Measurements from ENCODE around the gene GPSM1. TPM values are rescaled to one million over a fixed set of nuclear protein-coding genes. Genes with fewer than 3 reads are reported as not detected.

Gene GPSM1
- polyA plus RNA-seq, 1 of the 3 experiments (the other 2 are of a cell fraction) = 26.7 TPM

DNA sequence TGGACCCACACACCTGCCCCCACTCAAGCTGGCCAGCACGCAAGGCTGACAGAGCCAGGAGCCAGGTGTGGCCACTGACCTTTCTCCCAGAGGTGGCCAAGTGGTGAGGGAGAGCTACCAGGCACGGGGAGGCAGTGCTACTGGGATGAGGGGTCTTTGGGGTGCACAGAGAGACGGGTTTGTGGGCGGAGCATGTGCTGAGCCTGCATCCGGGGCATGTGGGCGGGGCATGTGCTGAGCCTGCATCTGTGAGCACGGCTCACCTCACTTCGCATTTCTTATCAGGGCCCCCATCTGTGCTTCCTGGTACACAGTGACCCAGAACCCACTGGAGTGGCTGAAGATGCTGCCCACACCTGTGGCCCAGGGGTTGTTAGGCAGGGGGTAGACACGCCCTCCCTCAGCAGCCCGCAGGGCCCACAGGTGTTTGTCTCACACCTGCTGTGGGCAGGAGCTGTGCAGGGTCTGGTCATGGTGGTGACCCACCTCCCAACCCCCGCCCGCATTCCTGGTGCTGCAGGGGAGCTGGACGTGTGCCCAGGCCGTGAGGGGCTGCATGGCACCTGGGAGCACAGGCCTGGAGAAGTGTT, 45.0 kb upstream of the GPSM1 start:
- DNase-seq = no peak
- Histone ChIP-seq H2AFZ (ENCODE audit: low read depth) (no peak overlapping the region), H3K4me2 (no peak overlapping the region), H3K9me3 (no peaks in the 10 kb centered on the region), H4K20me1 (ENCODE audit: insufficient read depth) (no peaks in the 10 kb centered on the region), H3K9ac (no peak overlapping the region), H3K27me3 (ENCODE audit: insufficient read depth) (peaks cover 39% of the 10 kb centered on the region), H3F3A (replicated peaks; ENCODE audit: insufficient read depth) (no peaks in the 10 kb centered on the region), H3K4me3 (ENCODE audit: low read depth in 2 of 2, low read length in 1 of 2) (no peak overlapping the region), H3K36me3 (replicated peaks in 1 of 2; ENCODE audit: control insufficient read depth in 1 of 2, insufficient read depth in 2 of 2, low read length in 1 of 2) (no peaks in the 10 kb centered on the region), H3K9me2 (no peaks in the 10 kb centered on the region), H3K79me2 (ENCODE audit: insufficient read depth) (no peaks in the 10 kb centered on the region), H3K27ac (ENCODE audit: low read depth in 2 of 2, low read length in 1 of 2) (no peak overlapping the region), H3K4me1 (ENCODE audit: control insufficient read depth in 1 of 2, insufficient read depth in 2 of 2, low read depth in 1 of 2, low read length in 1 of 2) (peaks cover 0 to 4% of the 10 kb centered on the region in 2 experiments; a peak in 1 of 4 replicates)
- ChIA-PET POLR2A (no interaction called here), CTCF (interaction anchor here (0.6 to 4.8 kb wide), 13 partner anchors 10 to 202 kb away, joined by 3 to 59 read pairs (median 4); no protein-coding TSS in a partner anchor)
- TF ChIP-seq SMC3 (IDR thresholded peaks at IDR 0.05; ENCODE audit: low read depth, low read length) = no peak
- TF ChIP-seq, protein P1, sequence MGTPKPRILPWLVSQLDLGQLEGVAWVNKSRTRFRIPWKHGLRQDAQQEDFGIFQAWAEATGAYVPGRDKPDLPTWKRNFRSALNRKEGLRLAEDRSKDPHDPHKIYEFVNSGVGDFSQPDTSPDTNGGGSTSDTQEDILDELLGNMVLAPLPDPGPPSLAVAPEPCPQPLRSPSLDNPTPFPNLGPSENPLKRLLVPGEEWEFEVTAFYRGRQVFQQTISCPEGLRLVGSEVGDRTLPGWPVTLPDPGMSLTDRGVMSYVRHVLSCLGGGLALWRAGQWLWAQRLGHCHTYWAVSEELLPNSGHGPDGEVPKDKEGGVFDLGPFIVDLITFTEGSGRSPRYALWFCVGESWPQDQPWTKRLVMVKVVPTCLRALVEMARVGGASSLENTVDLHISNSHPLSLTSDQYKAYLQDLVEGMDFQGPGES (IDR thresholded peaks at IDR 0.05; ENCODE audit: low read depth, low read length) = no peak
- no peak for TF ChIP-seq RXRA (IDR thresholded peaks at IDR 0.05; ENCODE audit: borderline replicate concordance, low read depth)
- no peak for TF ChIP-seq EZH2phosphoT487 (IDR thresholded peaks at IDR 0.05; ENCODE audit: borderline replicate concordance, low read depth)
- TF ChIP-seq FOSL2 (IDR thresholded peaks at IDR 0.05; ENCODE audit: borderline replicate concordance, low read depth) = no peak
- TF ChIP-seq MEF2A (IDR thresholded peaks at IDR 0.05; ENCODE audit: borderline replicate concordance, low read depth) = no peak
- TF ChIP-seq ZBTB33 (IDR thresholded peaks at IDR 0.05; ENCODE audit: borderline replicate concordance, low read depth) = no peak
- TF ChIP-seq GABPA (IDR thresholded peaks at IDR 0.05; ENCODE audit: low read depth) = no peak
- TF ChIP-seq NFIC (IDR thresholded peaks at IDR 0.05; ENCODE audit: borderline replicate concordance) = no peak
- TF ChIP-seq SIN3A (IDR thresholded peaks at IDR 0.05; ENCODE audit: borderline replicate concordance, low read depth, low read length) = no peak
- no peak for TF ChIP-seq USF2 (IDR thresholded peaks at IDR 0.05; ENCODE audit: borderline replicate concordance, low read depth, low read length)
- WGBS (ENCODE audit: low lambda C conversion rate) = 45% methylated on average over 7 of the region's 14 CpGs

Data from SK-N-SH (cell line).